HG02938 (cell line): Measurements from ENCODE around the gene ZNF786.
"Not testable (repeated sequence)": the region's sequence is repeated elsewhere in the genome, so short reads cannot be mapped to it uniquely, and the experiment has no call there.

ENCODE experiments used
- ATAC-seq: cut with Tn5 transposase; IDR thresholded peaks from one replicate; pipeline ENCODE4 v1.9.1; 2021; ENCODE audit warnings: mild to moderate bottlenecking, moderate library complexity; ENCODE audit not compliant: unreplicated experiment

ZNF786 gene

DNA sequence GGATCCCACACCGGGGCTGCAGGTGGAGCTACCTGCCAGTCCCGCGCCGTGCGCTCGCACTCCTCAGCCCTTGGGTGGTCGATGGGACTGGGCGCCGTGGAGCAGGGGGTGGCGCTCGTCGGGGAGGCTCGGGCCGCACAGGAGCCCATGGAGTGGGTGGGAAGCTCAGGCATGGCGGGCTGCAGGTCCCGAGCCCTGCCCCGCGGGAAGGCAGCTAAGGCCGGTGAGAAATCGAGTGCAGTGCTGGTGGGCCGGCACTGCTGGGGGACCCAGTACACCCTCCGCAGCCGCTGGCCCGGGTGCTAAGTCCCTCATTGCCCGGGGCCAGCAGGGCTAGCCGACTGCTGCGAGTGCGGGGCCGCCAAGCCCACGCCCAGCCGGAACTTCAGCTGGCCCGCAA, 51.9 kb downstream of the ZNF786 start:
- ATAC-seq = not testable (repeated sequence)

GRCh38 chr7:149036676-149037075, 53.8 kb downstream of the ZNF786 start:
- ATAC-seq = no peak

DNA sequence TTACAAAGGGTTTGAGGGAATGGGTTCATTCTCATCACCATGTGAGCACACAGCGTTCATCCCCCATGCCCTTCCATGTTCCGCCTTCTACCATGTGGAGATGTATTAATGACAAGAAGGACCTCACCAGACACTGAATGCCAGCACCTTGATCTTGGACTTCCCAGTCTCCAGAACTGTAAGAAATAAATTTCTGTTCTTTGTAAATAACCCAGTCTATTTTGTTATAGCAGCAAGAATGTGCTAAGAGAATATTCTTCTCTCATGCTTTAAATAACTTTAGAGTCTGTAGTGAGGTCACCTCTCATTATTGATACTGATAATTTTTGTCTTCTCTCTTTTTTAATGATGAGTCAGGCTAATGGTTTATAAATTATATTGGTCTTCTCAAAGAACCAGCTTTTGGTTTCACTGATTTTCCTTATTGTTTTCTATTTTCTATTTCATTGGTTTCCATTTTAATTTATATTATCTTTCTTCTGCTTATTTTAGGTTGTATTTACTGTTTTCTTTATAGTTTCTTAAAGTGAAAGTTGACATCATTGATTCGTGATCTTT, 59.1 kb downstream of the ZNF786 start:
- no peak for ATAC-seq

DNA sequence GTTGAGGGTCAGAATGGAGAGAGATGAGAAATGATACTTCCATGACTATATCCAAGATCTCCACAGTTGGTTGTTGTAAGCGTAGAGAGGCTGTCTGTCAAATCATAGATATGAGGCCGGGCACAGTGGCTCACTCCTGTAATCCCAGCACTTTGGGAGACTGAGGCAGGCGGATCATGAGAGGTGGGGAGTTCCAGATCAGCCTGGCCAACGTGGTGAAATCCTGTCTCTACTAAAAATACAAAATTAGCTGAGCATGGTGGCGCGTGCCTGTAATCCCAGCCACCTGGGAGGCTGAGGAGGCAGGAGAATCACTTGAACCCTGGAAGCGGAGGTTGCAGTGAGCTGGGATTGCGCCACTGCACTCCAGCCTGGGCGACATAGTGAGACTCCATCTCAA, 60.1 kb downstream of the ZNF786 start:
- ATAC-seq = not testable (repeated sequence)

GRCh38 chr7:149028346-149029109, 62.0 kb downstream of the ZNF786 start, which contains the start of gene PDIA4:
PDIA4 (minus strand) TSS chr7:149028505; CDS start chr7:149028408, 97 bp downstream.
- ATAC-seq = peak; percentile 89

- no peak for ATAC-seq
Observed at GRCh38 chr7:149027611-149028345, 62.7 kb downstream of the ZNF786 start.

DNA sequence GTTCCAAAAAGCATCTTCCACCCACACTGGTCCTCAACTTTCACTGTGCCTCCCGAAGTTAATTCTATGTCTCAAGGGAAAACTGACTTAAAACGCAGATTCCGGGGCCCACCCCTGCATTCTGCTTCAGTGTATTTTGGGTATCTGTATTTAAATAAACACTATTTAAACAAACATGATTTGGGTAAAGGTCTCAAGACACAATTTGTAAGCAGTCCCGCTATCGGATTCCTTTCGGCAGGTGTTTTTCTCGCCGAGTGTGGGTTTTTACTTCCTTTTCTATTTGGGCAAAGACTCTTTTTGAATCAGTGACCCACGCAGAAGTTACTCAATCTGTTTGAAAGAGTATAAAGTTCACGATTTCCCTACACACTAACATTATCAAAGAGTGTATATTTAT, 63.5 kb downstream of the ZNF786 start:
- ATAC-seq = no peak

GRCh38 chr7:149023662-149024061, 66.9 kb downstream of the ZNF786 start:
- no peak for ATAC-seq

DNA sequence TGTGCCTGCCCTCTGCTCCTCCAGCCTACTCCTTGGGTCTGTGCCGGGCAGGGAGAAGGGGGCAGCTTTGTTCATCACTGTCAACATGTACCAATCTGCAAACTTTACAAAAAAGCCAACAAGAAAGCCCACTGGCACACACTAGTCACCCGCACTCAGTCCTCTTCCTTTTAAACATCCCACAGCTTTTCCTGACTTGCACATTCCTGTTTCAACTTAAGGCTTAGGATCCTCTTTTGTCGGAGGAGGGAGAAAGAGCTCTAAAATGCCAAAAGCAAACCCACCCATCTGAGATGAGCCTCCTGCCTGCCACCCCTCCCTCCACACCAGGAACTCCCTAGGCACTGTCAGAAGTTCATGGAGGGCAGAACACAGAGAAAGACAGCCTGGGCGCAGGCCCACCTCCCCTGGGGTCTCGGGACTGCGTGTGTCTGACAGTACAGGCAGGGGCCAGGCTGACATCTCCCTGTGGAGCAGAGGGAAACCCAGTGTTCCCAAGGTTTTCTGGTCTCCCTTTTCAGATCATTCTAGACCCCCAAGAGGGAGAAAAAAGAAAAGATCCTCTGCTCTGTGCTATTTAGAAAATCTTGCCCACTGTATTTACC, 67.7 kb downstream of the ZNF786 start:
- ATAC-seq = no peak

- no peak for ATAC-seq
Observed at GRCh38 chr7:149021725-149022062, 68.8 kb downstream of the ZNF786 start.

DNA sequence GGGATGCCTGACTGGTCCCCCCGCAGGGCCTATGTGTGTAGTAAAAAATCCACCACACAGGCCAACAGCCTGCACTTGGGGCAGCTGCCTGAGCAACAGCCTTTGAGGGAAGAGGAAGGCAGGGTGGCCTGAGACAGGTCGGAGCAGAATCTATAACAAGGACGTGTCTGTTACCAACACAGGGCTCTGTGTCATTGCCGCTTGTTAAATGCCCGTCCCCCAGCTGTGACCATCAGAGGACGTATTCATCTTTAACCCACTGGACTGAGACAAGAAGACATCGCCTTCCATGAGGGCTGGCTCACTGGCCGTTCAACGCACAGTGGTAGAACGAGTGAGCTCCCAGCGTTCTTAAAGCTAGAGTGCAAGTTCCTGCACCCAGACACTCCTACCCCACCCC, 70.0 kb downstream of the ZNF786 start:
- ATAC-seq = no peak
